Karpas-422 (cell line): ENCODE results near the gene NEIL1. TPM values are rescaled to one million over a fixed set of nuclear protein-coding genes. Genes with fewer than 3 reads are reported as not detected.
"Not testable (repeated sequence)": the region's sequence is repeated elsewhere in the genome, so short reads cannot be mapped to it uniquely, and the experiment has no call there.

Experiments used
- DNase-seq: peaks from one replicate; pipeline ENCODE4 v3.0.0-alpha.2; 2015
- H2AFZ ChIP-seq: fragments of 200-600 bp; sonication (generic); 2 replicates; pipeline ENCODE4 v1.6.1; 2014; ENCODE audit warnings: antibody characterized with exemption, low read length, mixed read lengths
- H3K27ac ChIP-seq: fragments of 200-600 bp; sonication (generic); 2 replicates; pipeline ENCODE4 v1.5.1; 2014; ENCODE audit warnings: mild to moderate bottlenecking, low read length, moderate library complexity
- H3K27me3 ChIP-seq: fragments of 200-600 bp; sonication (generic); 2 replicates; pipeline ENCODE4 v1.6.1; 2014; ENCODE audit warnings: low read length, mixed read lengths
- H3K36me3 ChIP-seq: fragments of 200-600 bp; sonication (generic); 2 replicates; pipeline ENCODE4 v1.6.1; 2014; ENCODE audit warnings: low read length, mixed read lengths; ENCODE audit not compliant: insufficient read depth
- H3K4me1 ChIP-seq: fragments of 200-600 bp; sonication (generic); 2 replicates; pipeline ENCODE4 v1.6.1; 2014; ENCODE audit warnings: mild to moderate bottlenecking, low read length, mixed read lengths
- H3K4me2 ChIP-seq: fragments of 200-600 bp; sonication (generic); 2 replicates; pipeline ENCODE4 v1.6.1; 2014; ENCODE audit warnings: low read length, low read depth, mild to moderate bottlenecking; ENCODE audit not compliant: poor library complexity, severe bottlenecking
- H3K4me3 ChIP-seq: fragments of 200-600 bp; sonication (generic); 2 replicates; pipeline ENCODE4 v1.5.1; 2014; ENCODE audit warnings: mild to moderate bottlenecking, antibody characterized with exemption, low read length, mixed read lengths
- H3K79me2 ChIP-seq: fragments of 200-600 bp; sonication (generic); 2 replicates; pipeline ENCODE4 v1.6.1; 2014; ENCODE audit warnings: mild to moderate bottlenecking, low read length, mixed read lengths
- H3K9ac ChIP-seq: fragments of 200-600 bp; sonication (generic); 2 replicates; pipeline ENCODE4 v1.6.0; 2014; ENCODE audit warnings: low read length
- H3K9me2 ChIP-seq: fragments of 200-600 bp; sonication (generic), shearing (Covaris generic); replicated peaks from 2 replicates; pipeline ENCODE4 v1.6.0; 2014; ENCODE audit warnings: mild to moderate bottlenecking, low read length, moderate library complexity; ENCODE audit not compliant: insufficient read depth
- H3K9me3 ChIP-seq: fragments of 300-700, 200-600 bp; sonication (generic); 2 replicates; pipeline ENCODE4 v1.6.1; 2014; ENCODE audit warnings: low read length, mixed read lengths
- H4K20me1 ChIP-seq: fragments of 200-600 bp; sonication (generic); 2 replicates; pipeline ENCODE4 v1.6.1; 2014; ENCODE audit warnings: mild to moderate bottlenecking, antibody characterized with exemption, low read length, low read depth; ENCODE audit not compliant: insufficient read depth
- total RNA-seq: library from RNA; depleted of rRNA; stranded (reverse); fragments of >200 nt; shearing (Covaris generic); gene quantifications from 2 replicates; pipeline ENCODE4 v1.2.3, GENCODE V29; 2014; ENCODE audit warnings: low replicate concordance

Gene NEIL1
- total RNA-seq, 1 experiment from 2014 or later: 22.0 TPM

DNA sequence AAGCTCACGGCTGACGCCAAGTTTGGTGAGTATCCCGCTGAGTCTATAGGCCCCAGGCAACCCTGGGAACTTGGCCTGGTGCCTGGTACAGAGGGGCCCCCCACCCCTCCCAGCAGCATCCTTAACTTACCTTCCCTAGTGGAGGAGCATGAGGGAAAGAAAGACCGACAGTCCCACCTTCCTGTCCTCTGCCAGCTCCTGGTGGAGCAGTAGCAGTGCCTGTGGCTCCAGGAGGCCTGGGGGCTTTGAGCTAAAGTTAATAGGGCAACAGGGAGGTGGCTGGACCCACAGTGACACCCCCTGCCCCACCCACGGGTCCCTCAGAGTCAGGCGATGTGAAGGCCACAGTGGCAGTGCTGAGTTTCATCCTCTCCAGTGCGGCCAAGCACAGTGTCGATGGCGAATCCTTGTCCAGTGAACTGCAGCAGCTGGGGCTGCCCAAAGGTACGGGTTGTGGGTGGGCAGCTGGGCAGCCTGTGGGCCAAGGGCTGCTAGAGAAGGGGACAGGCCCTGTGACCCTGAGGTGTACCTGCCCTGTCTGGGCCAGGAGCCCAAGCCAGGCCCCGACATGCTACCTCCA lies 8.1 kb upstream of the NEIL1 start:
- DNase-seq: no peak

DNA sequence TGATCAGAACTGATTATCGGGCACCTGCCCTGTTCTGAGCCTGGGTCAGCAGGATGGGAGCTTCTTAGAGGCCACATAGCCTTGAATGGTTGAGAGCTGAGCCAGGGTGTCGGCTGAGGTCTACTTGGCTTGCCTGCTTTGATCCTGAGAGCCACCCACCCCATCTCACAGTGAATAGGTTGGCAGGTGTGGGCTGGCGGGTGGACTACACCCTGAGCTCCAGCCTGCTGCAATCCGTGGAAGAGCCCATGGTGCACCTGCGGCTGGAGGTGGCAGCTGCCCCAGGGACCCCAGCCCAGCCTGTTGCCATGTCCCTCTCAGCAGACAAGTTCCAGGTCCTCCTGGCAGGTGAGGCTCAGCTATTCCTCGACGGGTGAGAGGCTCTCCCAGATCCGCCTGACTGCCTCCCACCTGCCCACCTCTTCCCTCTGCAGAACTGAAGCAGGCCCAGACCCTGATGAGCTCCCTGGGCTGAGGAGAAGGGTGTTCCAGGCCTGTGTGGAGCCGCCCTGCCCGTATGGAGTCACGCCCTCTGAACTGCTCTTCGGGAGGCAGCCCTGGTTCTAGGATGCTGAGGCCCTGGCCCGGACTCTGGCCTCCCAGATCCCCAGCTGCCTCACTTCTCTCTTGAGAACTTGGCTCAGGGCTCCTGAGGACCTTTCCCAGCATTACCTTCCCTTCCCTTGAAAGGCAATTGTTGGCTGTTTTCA lies 7.2 kb upstream of the NEIL1 start:
- Histone ChIP-seq H3K79me2 (peaks cover 10% of the 10 kb centered on the region), H3K4me3 (no peak overlapping the region), H3K27me3 (no peaks in the 10 kb centered on the region), H4K20me1 (no peaks in the 10 kb centered on the region), H3K9me3 (no peaks in the 10 kb centered on the region), H2AFZ (no peak overlapping the region), H3K36me3 (no peaks in the 10 kb centered on the region), H3K9ac (no peak overlapping the region), H3K4me1 (peaks cover 17% of the 10 kb centered on the region), H3K27ac (no peak overlapping the region), H3K4me2 (no peak overlapping the region), H3K9me2 (no peaks in the 10 kb centered on the region)
- DNase-seq: no peak

More for the DNA sequence above, 8.1 kb upstream of the NEIL1 start:
- no peaks in the 10 kb centered on the region for H3K27me3 ChIP-seq
- H3K4me1 ChIP-seq: peaks cover 19% of the 10 kb centered on the region
- H3K36me3 ChIP-seq: no peaks in the 10 kb centered on the region
- no peak overlapping the region for H2AFZ ChIP-seq
- H3K4me2 ChIP-seq: no peak overlapping the region
- peaks cover 10% of the 10 kb centered on the region for H3K79me2 ChIP-seq
- H3K4me3 ChIP-seq: no peak overlapping the region
- no peaks in the 10 kb centered on the region for H3K9me2 ChIP-seq
- H3K9me3 ChIP-seq: no peaks in the 10 kb centered on the region
- no peak overlapping the region for H3K27ac ChIP-seq
- H4K20me1 ChIP-seq: no peaks in the 10 kb centered on the region
- no peak overlapping the region for H3K9ac ChIP-seq

DNA sequence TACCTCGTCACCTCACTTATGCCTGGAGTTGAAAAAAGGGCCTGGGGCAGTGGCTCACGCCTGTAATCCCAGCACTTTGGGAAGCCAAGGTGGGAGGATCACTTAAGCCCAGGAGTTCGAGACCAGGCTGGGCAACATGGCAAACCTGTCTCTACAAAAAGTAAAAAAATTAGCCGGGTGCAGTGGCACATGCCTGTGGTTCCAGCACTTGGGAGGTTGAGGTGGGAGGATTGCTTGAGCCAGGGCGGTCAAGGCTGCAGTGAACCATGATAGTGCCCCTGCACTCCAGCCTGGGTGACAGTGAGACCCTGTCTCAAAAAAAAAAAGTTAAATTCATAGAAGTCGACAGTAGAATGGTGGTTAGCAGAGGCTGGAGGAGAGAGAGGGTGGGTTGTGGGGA lies 4.6 kb upstream of the NEIL1 start:
- Histone ChIP-seq H3K27me3 (no peaks in the 10 kb centered on the region), H3K4me2 (no peak overlapping the region), H4K20me1 (no peaks in the 10 kb centered on the region), H3K36me3 (no peaks in the 10 kb centered on the region), H3K9me3 (no peaks in the 10 kb centered on the region), H3K4me1 (peaks cover 8% of the 10 kb centered on the region), H2AFZ (no peak overlapping the region), H3K9me2 (no peaks in the 10 kb centered on the region), H3K79me2 (no peaks in the 10 kb centered on the region), H3K9ac (no peak overlapping the region), H3K27ac (no peak overlapping the region), H3K4me3 (no peak overlapping the region)
- no peak for DNase-seq

- H3K9me2 ChIP-seq, H3K9ac ChIP-seq, H3K27ac ChIP-seq, H4K20me1 ChIP-seq, H3K79me2 ChIP-seq, H3K4me3 ChIP-seq, H3K36me3 ChIP-seq, DNase-seq, H3K9me3 ChIP-seq, H3K27me3 ChIP-seq, H3K4me2 ChIP-seq, H2AFZ ChIP-seq: not testable (repeated sequence)
- H3K4me1 ChIP-seq: peaks cover 24% of the 10 kb centered on the region
Observed at GRCh38 chr15:75343953-75344352, 2.9 kb upstream of the NEIL1 start.

DNA sequence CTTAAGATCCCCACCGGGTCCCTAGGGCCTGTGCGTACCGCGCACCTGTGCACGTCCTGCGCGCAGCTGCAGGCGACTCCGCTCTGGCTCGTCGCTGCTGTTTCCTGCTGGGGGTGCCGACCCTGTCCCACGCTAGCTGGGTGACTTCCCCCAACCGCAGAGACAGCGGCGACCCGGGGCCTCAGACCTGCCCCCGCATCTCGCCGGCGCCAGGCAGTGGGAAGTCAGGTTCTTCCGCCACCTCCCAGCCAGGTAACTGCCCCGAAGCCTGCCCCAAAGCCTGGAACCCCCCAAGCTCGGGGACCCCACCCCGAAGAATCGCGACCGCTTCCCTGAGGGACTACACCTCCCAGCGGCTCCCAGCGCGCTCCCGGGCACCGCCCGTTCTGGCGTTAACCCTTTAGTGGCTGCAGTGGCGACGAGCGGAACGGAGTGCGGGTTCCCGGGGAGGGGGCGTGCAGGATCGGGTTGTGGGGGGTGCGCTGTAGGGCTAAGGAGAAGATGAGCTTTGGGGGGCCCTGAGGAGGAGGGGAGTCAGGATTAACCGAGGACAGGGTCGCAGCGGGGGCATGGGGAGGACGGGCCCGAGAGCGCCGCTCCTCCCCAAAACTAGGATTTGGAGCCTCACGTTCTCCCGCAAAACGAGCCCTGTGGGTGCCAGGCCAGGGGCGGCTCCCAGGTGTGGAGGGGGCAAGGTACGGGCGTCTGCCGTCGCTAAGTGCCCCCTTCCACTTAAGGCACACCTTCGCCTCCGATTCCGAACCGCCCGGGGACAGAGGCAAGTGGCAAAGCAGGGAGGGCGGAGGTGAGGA lies 589 bp downstream of the NEIL1 start:
- no peaks in the 10 kb centered on the region for H3K79me2 ChIP-seq
- no peaks in the 10 kb centered on the region for H3K9me2 ChIP-seq
- H3K4me3 ChIP-seq: peak overlapping the region; percentile 72
- peaks cover 37% of the 10 kb centered on the region for H3K4me1 ChIP-seq
- peak; percentile 77 for DNase-seq
- peak overlapping the region; percentile 12; the same call in 1 of the 2 replicates for H2AFZ ChIP-seq
- no peak overlapping the region for H3K27ac ChIP-seq
- H3K9ac ChIP-seq: peak overlapping the region; percentile 71
- peak overlapping the region; percentile 82 for H3K4me2 ChIP-seq
- H4K20me1 ChIP-seq: 0 out of 2 replicates have a peak, but pooled peaks cover 5% of the 10 kb centered on the region
- H3K36me3 ChIP-seq: no peaks in the 10 kb centered on the region
- no peaks in the 10 kb centered on the region for H3K9me3 ChIP-seq
- H3K27me3 ChIP-seq: no peaks in the 10 kb centered on the region

GRCh38 chr15:75348034-75348561 lies 1.3 kb downstream of the NEIL1 start:
- no peaks in the 10 kb centered on the region for H3K9me3 ChIP-seq
- H3K27me3 ChIP-seq: no peaks in the 10 kb centered on the region
- no peaks in the 10 kb centered on the region for H3K79me2 ChIP-seq
- peak overlapping the region; percentile 71 for H3K9ac ChIP-seq
- H3K9me2 ChIP-seq: no peaks in the 10 kb centered on the region
- H4K20me1 ChIP-seq: 0 out of 2 replicates have a peak, but pooled peaks cover 5% of the 10 kb centered on the region
- H3K4me3 ChIP-seq: peak overlapping the region; percentile 72
- H3K36me3 ChIP-seq: no peaks in the 10 kb centered on the region
- no peak overlapping the region for H3K27ac ChIP-seq
- H3K4me1 ChIP-seq: peaks cover 37% of the 10 kb centered on the region
- H2AFZ ChIP-seq: no peak overlapping the region
- H3K4me2 ChIP-seq: peak overlapping the region; percentile 82
- DNase-seq: no peak

- Histone ChIP-seq H3K27ac (no peak overlapping the region), H2AFZ (no peak overlapping the region), H3K9me3 (no peaks in the 10 kb centered on the region), H3K4me2 (peak overlapping the region; percentile 82), H3K4me1 (peaks cover 37% of the 10 kb centered on the region), H3K79me2 (no peaks in the 10 kb centered on the region), H3K27me3 (no peaks in the 10 kb centered on the region), H4K20me1 (0 out of 2 replicates have a peak, but pooled peaks cover 5% of the 10 kb centered on the region), H3K36me3 (no peaks in the 10 kb centered on the region), H3K4me3 (peak overlapping the region; percentile 72; the same call in 1 of the 2 replicates), H3K9me2 (no peaks in the 10 kb centered on the region), H3K9ac (peak overlapping the region; percentile 71)
- no peak for DNase-seq
Observed at GRCh38 chr15:75348562-75349350, 1.9 kb downstream of the NEIL1 start.
